ENCODE data around the gene SLC22A17. TPM values are rescaled to one million over a fixed set of nuclear protein-coding genes. Genes with fewer than 3 reads are reported as not detected.

Gene SLC22A17
- total and polyA plus RNA-seq, 2 of the 13 experiments (the other 11 are each of a cell fraction or from before 2014, with no cell fraction given), result 0.95 to 1.1 TPM

DNA sequence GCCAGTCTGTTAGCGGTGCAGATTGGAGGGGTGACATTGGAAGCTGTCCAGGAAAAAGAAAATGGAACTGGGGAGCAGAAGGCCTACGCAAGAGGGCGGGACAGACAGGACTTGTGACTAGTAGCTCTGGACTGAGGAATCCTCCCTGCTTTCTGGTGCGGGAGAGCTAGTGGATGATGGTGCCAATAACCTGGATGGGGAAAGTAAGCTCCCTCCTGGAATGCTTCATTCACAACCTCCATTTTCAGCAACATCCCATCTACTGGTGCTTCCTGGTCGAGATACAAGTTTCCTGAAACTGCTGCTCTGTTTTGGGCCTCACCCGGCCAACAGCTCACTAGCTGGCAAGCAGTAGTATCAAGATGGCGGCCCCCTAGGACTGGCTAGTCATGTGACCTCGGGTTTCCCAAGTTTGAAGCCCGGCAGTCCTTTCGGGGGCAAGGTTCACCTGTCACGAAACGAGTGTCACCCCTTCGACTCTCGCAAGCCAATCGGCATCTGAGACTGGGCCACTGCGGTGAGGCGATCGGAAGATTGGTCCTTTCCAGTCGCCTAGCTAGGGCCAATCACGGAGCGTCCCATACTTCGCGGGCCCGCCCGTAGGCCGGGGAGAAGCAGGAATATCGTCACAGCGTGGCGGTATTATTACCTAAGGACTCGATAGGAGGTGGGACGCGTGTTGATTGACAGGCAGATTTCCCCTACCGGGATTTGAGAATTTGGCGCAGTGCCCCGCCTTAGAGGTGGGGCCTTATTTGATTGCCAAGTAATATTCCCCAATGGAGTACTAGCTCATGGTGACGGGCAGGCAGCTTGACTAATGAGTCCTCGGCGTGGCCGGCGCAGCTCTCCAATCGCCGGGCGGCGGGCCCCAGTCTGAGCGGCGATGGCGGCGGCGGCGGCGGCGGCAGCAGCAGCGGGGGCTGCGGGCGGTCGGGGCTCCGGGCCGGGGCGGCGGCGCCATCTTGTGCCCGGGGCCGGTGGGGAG lies 31.8 kb downstream of the SLC22A17 start, which contains the start of gene PABPN1 (continued):
- TF ChIP-seq GATAD2A (CRISPR knock-in tag; IDR thresholded peaks at IDR 0.05) (peak; percentile 91), ZNF30 (CRISPR knock-in tag; IDR thresholded peaks at IDR 0.05) (peak; percentile 9; the same call in 1 of the 2 replicates), MEIS2 (CRISPR knock-in tag; IDR thresholded peaks at IDR 0.05) (peak; percentile 99), RELA (CRISPR knock-in tag; IDR thresholded peaks at IDR 0.05) (peak; percentile 88; the same call in 1 of the 2 replicates), PHF20 (CRISPR knock-in tag; IDR thresholded peaks at IDR 0.05) (no peak), TEAD2 (CRISPR knock-in tag; IDR thresholded peaks at IDR 0.05) (no peak), NAIF1 (CRISPR knock-in tag; IDR thresholded peaks at IDR 0.05; ENCODE audit: borderline replicate concordance) (0 out of 2 replicates have a peak, but pooled peaks have one; percentile 70), SMYD3 (CRISPR knock-in tag; IDR thresholded peaks at IDR 0.05) (peak; percentile 99), ZNF263 (CRISPR knock-in tag; IDR thresholded peaks at IDR 0.05) (peak; percentile 71), CENPX (CRISPR knock-in tag; IDR thresholded peaks at IDR 0.05) (no peak), ZFP37 (CRISPR knock-in tag; IDR thresholded peaks at IDR 0.05; ENCODE audit: borderline replicate concordance) (peak; percentile 83)
- TF ChIP-seq, protein P1, sequence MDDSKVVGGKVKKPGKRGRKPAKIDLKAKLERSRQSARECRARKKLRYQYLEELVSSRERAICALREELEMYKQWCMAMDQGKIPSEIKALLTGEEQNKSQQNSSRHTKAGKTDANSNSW (CRISPR knock-in tag; IDR thresholded peaks at IDR 0.05; ENCODE audit: borderline replicate concordance), result peak; percentile 29; the same call in 1 of the 2 replicates
- TF ChIP-seq, protein P2, sequence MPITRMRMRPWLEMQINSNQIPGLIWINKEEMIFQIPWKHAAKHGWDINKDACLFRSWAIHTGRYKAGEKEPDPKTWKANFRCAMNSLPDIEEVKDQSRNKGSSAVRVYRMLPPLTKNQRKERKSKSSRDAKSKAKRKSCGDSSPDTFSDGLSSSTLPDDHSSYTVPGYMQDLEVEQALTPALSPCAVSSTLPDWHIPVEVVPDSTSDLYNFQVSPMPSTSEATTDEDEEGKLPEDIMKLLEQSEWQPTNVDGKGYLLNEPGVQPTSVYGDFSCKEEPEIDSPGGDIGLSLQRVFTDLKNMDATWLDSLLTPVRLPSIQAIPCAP (CRISPR knock-in tag; IDR thresholded peaks at IDR 0.05; ENCODE audit: low read depth), result peak; percentile 25; the same call in 1 of the 2 replicates
- TF ChIP-seq, protein P3, sequence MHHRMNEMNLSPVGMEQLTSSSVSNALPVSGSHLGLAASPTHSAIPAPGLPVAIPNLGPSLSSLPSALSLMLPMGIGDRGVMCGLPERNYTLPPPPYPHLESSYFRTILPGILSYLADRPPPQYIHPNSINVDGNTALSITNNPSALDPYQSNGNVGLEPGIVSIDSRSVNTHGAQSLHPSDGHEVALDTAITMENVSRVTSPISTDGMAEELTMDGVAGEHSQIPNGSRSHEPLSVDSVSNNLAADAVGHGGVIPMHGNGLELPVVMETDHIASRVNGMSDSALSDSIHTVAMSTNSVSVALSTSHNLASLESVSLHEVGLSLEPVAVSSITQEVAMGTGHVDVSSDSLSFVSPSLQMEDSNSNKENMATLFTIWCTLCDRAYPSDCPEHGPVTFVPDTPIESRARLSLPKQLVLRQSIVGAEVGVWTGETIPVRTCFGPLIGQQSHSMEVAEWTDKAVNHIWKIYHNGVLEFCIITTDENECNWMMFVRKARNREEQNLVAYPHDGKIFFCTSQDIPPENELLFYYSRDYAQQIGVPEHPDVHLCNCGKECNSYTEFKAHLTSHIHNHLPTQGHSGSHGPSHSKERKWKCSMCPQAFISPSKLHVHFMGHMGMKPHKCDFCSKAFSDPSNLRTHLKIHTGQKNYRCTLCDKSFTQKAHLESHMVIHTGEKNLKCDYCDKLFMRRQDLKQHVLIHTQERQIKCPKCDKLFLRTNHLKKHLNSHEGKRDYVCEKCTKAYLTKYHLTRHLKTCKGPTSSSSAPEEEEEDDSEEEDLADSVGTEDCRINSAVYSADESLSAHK (CRISPR knock-in tag; IDR thresholded peaks at IDR 0.05; ENCODE audit: borderline replicate concordance), result no peak; the same call in 1 of the 2 replicates
- TF ChIP-seq, protein P4, sequence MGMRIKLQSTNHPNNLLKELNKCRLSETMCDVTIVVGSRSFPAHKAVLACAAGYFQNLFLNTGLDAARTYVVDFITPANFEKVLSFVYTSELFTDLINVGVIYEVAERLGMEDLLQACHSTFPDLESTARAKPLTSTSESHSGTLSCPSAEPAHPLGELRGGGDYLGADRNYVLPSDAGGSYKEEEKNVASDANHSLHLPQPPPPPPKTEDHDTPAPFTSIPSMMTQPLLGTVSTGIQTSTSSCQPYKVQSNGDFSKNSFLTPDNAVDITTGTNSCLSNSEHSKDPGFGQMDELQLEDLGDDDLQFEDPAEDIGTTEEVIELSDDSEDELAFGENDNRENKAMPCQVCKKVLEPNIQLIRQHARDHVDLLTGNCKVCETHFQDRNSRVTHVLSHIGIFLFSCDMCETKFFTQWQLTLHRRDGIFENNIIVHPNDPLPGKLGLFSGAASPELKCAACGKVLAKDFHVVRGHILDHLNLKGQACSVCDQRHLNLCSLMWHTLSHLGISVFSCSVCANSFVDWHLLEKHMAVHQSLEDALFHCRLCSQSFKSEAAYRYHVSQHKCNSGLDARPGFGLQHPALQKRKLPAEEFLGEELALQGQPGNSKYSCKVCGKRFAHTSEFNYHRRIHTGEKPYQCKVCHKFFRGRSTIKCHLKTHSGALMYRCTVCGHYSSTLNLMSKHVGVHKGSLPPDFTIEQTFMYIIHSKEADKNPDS (CRISPR knock-in tag; IDR thresholded peaks at IDR 0.05), result no peak; the same call in 1 of the 2 replicates
- TF ChIP-seq, protein P5, sequence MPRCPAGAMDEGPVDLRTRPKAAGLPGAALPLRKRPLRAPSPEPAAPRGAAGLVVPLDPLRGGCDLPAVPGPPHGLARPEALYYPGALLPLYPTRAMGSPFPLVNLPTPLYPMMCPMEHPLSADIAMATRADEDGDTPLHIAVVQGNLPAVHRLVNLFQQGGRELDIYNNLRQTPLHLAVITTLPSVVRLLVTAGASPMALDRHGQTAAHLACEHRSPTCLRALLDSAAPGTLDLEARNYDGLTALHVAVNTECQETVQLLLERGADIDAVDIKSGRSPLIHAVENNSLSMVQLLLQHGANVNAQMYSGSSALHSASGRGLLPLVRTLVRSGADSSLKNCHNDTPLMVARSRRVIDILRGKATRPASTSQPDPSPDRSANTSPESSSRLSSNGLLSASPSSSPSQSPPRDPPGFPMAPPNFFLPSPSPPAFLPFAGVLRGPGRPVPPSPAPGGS (CRISPR knock-in tag; IDR thresholded peaks at IDR 0.05), result peak; percentile 94
- TF ChIP-seq, protein P6, sequence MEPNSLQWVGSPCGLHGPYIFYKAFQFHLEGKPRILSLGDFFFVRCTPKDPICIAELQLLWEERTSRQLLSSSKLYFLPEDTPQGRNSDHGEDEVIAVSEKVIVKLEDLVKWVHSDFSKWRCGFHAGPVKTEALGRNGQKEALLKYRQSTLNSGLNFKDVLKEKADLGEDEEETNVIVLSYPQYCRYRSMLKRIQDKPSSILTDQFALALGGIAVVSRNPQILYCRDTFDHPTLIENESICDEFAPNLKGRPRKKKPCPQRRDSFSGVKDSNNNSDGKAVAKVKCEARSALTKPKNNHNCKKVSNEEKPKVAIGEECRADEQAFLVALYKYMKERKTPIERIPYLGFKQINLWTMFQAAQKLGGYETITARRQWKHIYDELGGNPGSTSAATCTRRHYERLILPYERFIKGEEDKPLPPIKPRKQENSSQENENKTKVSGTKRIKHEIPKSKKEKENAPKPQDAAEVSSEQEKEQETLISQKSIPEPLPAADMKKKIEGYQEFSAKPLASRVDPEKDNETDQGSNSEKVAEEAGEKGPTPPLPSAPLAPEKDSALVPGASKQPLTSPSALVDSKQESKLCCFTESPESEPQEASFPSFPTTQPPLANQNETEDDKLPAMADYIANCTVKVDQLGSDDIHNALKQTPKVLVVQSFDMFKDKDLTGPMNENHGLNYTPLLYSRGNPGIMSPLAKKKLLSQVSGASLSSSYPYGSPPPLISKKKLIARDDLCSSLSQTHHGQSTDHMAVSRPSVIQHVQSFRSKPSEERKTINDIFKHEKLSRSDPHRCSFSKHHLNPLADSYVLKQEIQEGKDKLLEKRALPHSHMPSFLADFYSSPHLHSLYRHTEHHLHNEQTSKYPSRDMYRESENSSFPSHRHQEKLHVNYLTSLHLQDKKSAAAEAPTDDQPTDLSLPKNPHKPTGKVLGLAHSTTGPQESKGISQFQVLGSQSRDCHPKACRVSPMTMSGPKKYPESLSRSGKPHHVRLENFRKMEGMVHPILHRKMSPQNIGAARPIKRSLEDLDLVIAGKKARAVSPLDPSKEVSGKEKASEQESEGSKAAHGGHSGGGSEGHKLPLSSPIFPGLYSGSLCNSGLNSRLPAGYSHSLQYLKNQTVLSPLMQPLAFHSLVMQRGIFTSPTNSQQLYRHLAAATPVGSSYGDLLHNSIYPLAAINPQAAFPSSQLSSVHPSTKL (CRISPR knock-in tag; IDR thresholded peaks at IDR 0.05), result peak; percentile 89
